Measurements from ENCODE around the gene RPS2. TPM values are rescaled to one million over a fixed set of nuclear protein-coding genes. Genes with fewer than 3 reads are reported as not detected.

Gene RPS2
- total and polyA plus RNA-seq, 12 donors, result 691 to 3,593 (median 903) TPM

DNA sequence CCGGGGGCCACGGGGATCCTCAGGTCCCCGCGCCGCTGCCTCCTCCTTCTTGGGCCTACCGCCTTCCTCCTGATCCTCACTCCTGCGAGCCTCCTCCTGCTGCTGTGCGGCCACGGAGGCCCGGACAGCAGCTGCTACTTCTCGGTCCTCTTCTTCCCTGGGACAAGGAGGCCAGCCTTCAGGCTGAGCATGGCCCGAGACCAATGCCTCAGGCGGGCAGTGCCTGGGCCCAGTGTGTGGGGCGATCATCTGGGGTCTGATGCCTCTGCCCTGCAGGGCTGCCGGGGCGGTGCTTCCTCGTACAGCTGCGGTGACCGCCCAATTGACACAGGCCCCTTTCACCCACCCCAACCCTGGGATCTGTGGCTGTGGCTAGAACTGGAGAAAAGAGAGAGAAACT, 36.4 kb upstream of the RPS2 start:
- Histone ChIP-seq H3K4me1 (peaks cover 14 to 36% (median 23%) of the 10 kb centered on the region in 9 donors), H3K27me3 (no peaks in the 10 kb centered on the region), H3K4me3 (no peak overlapping the region), H3K27ac (no peak overlapping the region), H3K9me3 (no peaks in the 10 kb centered on the region), H3K36me3 (peaks cover 16 to 78% (median 63%) of the 10 kb centered on the region in 9 donors)
- TF ChIP-seq, protein P1, sequence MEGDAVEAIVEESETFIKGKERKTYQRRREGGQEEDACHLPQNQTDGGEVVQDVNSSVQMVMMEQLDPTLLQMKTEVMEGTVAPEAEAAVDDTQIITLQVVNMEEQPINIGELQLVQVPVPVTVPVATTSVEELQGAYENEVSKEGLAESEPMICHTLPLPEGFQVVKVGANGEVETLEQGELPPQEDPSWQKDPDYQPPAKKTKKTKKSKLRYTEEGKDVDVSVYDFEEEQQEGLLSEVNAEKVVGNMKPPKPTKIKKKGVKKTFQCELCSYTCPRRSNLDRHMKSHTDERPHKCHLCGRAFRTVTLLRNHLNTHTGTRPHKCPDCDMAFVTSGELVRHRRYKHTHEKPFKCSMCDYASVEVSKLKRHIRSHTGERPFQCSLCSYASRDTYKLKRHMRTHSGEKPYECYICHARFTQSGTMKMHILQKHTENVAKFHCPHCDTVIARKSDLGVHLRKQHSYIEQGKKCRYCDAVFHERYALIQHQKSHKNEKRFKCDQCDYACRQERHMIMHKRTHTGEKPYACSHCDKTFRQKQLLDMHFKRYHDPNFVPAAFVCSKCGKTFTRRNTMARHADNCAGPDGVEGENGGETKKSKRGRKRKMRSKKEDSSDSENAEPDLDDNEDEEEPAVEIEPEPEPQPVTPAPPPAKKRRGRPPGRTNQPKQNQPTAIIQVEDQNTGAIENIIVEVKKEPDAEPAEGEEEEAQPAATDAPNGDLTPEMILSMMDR (IDR thresholded peaks at IDR 0.05), result no peak
- no peak for DNase-seq
- intact Hi-C loops (cut with DNase I), result loop anchor here in 2 of 10 donors (5.0 to 10.0 kb wide), 2 partner anchors 141 to 144 kb away; partner anchors contain the start of gene RAB26 (in 1 of the 2)
- no peak for ATAC-seq
- WGBS, 2 donors, result 95 to 96% methylated on average over 19 of the region's 19 CpGs

DNA sequence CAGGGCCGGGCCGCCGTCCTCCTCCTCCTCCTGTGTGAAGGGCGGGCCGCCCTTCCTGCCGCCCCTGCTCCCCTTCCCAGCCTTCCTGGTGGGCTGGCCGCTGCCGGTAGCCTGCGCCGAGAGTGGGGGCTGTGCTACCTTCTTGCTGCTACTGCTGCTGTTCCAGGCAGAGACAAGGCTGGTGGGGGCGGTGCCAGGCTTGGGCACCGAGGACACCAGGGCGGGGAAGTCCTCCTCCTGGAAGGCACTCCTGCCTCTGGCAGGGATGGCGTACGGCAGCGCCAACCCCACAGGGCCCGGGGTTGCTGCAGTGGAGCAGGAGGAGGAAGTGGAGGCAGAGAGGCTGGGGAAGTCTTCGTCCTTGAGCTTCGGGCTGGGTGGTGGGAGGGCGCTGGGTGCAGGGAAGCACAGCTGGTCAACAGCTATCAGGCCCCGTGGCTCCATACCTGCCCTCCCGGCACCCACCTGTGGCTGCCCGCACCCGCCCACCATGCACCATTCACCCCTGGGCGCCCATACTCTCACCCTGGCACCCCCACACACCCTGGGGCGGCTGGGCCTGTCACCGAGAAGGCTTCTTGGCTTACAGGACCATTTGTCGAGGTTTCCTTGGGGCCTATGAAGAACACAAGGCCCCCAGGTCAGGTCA, 35.4 kb upstream of the RPS2 start:
- no peak overlapping the region for H3K4me3 ChIP-seq
- no peaks in the 10 kb centered on the region for H3K9me3 ChIP-seq
- H3K36me3 ChIP-seq, result peaks cover 16 to 75% (median 63%) of the 10 kb centered on the region in 9 donors
- H3K4me1 ChIP-seq, result peaks cover 11 to 25% (median 15%) of the 10 kb centered on the region in 9 donors
- DNase-seq (no peak), ATAC-seq (no peak)
- H3K27ac ChIP-seq, result no peak overlapping the region
- TF ChIP-seq, protein P1 (IDR thresholded peaks at IDR 0.05), result no peak
- WGBS, 2 donors, result 86 to 89% methylated on average over 27 to 28 of the region's 28 CpGs
- no peaks in the 10 kb centered on the region for H3K27me3 ChIP-seq
- intact Hi-C loops (cut with DNase I), result loop anchor here in 2 of 10 donors (5.0 to 10.0 kb wide), 2 partner anchors 142 to 145 kb away; partner anchors contain the start of gene RAB26 (in 1 of the 2)

DNA sequence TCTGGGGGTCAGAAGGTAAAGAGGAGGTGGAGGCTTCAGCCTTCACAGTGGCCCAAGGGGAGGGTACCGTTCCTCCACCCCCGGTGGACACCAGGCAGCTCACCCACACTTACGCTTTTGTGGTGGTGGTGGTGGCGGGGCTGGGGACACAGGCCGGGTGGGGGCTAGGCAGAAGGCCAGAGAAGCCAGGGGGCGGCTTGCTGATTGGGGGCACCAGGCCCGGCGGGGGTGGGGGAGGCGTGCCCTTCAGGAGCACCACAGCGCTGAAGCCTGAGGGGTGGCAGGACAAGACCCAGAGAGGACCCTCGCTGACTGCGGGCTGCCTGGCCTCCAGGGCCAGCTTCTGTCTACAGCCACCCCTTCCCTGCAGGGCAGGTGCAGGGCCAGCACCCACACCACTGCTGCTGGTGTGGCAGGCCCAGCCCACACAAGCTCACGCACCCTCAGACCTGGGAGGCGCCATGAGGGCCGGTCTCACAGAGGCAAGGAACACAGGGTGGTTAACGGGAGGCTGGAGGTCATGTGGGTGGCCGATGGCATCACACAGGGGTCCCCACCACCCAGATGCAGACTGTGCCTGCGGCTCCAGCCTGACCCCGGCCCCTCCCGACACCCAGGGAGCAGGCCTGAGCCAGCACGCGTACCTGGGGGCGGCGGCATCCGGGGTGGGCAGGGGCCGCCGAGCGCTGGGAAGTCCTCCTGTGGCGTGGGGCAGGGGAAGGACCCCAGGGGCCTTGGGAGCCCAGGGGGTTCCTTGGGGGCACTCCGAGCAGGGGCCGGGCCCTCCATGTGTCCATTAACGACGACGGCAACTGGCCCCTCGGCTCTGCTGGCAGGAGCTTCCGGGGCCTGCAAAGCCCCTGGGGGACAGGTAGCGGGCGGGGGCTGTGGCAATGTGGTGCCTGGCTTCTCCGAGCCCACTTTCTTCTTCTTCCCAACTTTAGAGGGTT, 34.5 kb upstream of the RPS2 start:
- TF ChIP-seq, protein P1 (IDR thresholded peaks at IDR 0.05), result no peak
- no peak overlapping the region for H3K4me3 ChIP-seq
- intact Hi-C loops (cut with DNase I), result no loop called here
- no peak overlapping the region for H3K27ac ChIP-seq
- no peaks in the 10 kb centered on the region for H3K9me3 ChIP-seq
- DNase-seq (no peak), ATAC-seq (no peak)
- H3K36me3 ChIP-seq, result peaks cover 16 to 75% (median 63%) of the 10 kb centered on the region in 9 donors
- peaks cover 3 to 17% (median 7%) of the 10 kb centered on the region in 9 donors for H3K4me1 ChIP-seq
- 94 to 95% methylated on average over 38 to 39 of the region's 39 CpGs for WGBS, 2 donors
- no peaks in the 10 kb centered on the region for H3K27me3 ChIP-seq

DNA sequence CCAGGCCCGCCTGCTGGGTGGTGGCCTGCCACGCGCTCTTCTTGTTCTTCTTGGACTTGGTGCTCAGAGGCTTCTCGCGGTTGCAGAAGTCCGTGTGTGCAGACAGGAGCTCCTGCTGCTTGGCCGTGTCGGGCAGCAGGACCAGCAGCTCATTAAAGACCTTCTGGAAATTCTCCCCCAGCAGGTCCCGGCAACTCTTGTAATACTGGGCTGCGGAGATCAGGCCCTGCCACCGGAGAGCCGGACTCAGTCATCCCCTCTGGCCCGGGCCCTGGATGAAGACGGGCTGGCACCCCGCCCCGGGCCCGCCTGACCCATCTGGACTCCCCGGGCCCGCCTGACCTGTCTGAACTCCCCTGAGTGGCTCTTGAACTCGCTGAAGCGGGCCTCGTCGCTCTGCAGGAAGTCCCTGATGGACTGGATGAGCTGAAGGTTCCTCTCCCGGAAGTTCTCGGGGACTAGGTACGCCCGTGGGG, 33.8 kb upstream of the RPS2 start:
- ATAC-seq, result no peak
- H3K36me3 ChIP-seq, result peaks cover 16 to 74% (median 63%) of the 10 kb centered on the region in 9 donors
- H3K9me3 ChIP-seq, result no peaks in the 10 kb centered on the region
- H3K4me1 ChIP-seq, result peaks cover 0 to 9% (median under 1%) of the 10 kb centered on the region in 9 donors
- DNase-seq, result no peak
- H3K4me3 ChIP-seq, result no peak overlapping the region
- H3K27me3 ChIP-seq, result no peaks in the 10 kb centered on the region
- intact Hi-C loops (cut with DNase I), result no loop called here
- no peak overlapping the region for H3K27ac ChIP-seq
- TF ChIP-seq, protein P1 (IDR thresholded peaks at IDR 0.05), result no peak
- 95 to 96% methylated on average over 27 of the region's 27 CpGs for WGBS, 2 donors

Measured in heart right ventricle (tissue), 16 donors.